ENCODE measurements around the gene FANCG.

Gene FANCG

GRCh38 chr9:35079426-35080341, at the start of gene FANCG:
FANCG (minus strand) TSS chr9:35079942; CDS start chr9:35079524, 418 bp downstream.
- DNase-seq = peak; percentile 94

- peak; percentile 95 for DNase-seq
Observed at GRCh38 chr9:35116898-35117551, 37.3 kb upstream of the FANCG start.

- no peak for DNase-seq
Observed at GRCh38 chr9:35116539-35116897, 36.8 kb upstream of the FANCG start.

DNA sequence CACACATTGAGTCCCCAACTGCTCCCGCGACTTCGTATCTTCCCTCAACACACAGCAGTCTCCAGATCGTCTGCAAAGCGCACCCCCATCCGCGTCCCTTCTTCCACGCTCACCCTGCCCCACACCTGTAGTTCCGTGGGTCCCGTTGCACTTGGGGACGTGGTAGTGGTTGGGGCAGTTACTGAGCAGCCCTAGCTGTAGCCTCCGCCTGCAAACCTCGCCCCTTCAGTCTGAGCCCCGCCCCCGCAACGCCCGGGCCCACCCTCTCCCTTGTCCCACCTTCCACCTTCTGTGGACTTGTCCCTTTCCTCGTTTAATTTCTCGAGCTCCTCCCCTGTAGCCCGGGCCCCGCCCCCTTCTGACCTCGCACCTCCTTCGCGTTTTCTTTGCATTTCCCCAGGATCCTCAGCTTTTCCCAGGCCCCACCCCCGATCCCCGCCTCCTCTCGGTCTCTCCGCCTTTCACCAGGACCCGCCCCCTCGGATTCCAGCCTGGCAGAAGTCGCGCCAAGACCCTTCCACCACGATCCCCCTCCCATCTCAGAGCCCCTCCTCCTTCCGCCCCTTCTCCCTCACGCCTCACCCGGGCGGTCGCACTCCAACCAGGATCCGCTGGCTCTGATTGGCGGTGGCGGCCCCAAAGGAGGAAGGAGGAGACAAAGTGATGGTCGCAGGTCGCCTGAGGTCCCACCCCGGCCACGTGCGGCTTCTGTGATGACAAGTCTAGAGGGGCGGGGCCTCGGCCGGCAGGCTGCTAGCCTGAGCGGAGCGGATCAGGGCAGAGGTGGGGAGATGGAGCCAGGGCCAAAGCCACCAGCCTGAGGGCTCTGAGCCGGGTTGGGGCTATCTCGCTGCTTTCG, 36.2 kb upstream of the FANCG start, which contains the start of gene ATOSB:
ATOSB (minus strand) TSS at position 183 of the 859 bp plus-strand sequence. CDS start 7,588 bp downstream, outside the sequence.
- peak; percentile 100 for DNase-seq

DNA sequence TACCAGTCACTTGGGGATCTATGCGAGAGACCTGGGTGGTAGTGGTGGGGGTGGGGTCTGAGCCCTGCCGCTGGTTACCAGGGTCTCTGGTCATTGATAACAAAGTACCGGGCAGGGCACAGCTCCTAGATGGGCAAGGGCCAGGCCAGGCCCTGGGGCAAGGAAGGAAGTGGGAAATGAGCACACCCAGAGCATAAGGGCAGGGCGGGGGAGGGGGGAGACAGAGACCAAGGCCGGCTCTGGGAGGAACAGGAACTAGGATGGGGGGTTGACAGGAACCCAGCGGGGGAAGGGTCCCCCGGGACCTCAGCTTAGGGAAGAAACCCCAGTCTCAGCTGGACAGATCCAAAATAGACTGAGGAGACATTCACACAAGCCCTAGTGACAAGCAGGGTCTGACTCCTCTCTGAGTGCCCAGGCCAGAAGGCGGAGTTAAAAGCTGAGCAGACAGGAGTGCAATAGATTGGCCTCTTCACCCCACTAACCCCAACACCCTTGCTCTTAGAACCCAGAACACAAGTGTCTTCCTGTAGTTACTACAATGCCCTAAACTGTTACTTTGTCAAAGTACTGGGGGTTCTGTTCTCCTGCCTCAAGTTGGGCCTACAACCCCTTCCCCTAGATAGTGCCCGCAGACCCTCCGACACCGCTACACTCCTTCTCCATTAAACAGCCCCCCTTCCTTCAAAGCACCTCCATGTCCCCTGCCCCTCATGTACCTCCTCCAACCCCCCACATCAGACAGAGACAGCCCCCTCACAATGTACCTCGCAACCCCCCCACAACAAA, 35.3 kb upstream of the FANCG start:
- peak; percentile 83 for DNase-seq

- DNase-seq = peak; percentile 95
Observed at GRCh38 chr9:35114113-35114839, 34.5 kb upstream of the FANCG start.

- no peak for DNase-seq
Observed at GRCh38 chr9:35112257-35113020, 32.7 kb upstream of the FANCG start.

GRCh38 chr9:35111001-35111933, 31.5 kb upstream of the FANCG start:
- peak; percentile 98 for DNase-seq

DNA sequence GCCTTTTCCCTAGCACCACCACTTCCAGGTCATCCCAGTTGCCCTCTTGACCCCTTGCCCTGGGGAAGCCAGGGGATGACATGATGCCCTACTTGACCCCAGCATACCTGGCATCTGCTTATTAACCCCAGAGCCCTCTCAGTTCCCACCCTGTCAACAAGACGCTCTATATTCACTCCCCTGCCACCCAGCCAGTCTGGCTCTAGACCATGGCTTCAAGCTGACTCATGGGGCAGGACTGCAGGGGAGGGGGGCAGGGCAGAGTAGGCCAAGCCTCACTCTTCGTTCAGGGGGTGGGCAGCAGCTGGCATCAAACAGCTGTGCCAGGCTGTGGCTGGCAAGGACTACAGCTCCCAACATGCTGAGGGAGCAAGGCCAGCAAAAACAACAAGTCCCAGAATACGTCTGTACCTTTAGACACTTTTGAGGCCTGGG, 30.6 kb upstream of the FANCG start:
- DNase-seq = peak; percentile 42

DNA sequence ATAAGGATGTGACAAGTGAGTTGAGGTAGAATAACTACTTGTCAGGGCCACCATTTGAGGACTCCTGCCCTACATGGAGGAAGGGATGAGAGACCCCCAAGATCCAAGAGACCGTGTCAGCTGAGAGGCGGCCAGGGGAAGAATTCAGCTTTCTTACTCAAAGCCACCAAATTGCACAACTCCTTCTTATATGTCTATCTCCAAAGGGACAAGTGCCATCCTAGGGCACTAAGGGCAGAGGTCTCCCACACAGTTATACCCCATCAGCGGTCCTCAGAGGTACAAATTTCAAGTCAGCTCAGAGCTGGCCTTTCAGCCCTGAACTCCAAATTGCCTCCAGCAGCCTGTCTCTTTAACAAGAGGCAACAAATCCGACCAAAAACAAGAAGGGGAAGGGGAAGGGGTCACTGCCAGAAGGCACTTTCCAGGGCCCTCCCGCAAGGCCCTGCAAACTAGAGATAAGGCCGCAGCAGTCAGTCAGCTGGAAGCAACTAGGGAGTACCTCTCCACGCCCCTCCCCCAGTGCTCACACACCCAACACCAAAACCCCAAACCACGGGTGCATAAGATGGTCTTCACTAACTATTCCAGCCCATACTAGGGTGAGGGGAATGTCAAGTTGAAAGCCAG, 29.3 kb upstream of the FANCG start:
- DNase-seq = peak; percentile 97

- no peak for DNase-seq
Observed at GRCh38 chr9:35108461-35108860, 28.7 kb upstream of the FANCG start.

DNA sequence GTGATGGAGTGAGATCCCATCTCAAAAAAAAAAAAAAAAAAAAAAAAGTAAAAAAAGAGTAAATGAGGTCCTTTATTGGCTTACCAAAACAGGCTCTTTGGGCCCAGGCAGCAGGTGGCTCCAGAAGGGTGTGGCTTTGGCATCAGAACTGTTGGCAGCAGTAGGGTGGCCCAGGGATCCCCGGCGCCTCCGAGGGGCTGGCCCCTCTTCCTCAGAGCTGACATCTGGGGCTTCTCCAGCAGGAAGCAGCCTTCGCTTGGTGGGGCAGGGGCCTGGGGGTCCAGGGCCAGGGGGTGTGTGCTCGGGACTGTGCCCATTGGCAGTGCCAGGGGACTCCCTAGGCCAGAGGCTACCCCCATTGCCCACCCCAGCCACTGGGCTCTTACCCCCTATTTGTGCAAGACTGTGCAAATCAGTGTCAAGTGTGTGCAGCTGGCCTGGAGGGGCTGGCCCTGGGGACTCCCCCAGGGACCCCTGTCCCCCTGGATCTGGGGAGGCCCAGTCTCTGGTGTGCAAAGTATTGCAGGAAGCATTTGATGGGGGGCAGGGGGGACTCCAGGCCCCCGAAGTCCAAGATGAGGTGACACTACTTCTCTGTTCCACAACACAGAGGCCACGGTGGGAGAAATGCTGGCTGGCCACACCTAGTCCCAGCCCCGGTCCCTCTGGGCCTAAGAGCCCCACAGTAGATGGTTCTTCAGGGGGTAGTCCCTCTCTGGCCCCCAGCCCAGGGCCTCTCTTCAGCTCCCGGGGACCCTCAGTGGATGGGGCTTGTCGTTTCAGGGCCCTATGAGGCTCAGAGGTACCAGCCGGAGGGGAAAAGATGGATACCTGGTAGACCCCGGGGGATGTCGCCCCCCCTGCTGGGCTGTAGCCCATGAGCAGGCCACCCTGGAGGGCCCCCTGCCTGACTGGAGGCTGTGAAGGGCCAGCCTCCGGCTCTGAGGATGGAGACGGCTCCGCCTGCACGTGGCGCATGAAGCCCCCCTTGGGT, 27.9 kb upstream of the FANCG start:
- DNase-seq = no peak

DNA sequence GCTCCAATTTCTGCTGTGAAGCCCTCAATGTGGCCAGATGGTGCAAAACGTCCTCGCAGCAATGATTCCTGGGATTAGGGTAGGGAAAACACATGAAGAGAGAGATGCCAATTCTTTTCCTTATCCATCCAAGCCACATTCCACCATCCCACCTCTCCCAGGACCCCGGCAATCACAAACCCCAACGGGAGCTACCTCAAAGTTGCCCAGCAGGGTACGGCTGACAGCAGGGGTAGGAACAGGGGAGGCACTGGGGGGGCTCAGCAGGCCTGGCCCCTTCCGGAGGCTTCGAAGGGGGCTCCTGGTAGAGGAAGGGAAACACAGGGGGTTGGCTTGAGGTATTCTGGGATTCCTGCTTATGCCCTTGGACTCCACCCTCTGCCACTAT, 26.6 kb upstream of the FANCG start:
- no peak for DNase-seq

DNA sequence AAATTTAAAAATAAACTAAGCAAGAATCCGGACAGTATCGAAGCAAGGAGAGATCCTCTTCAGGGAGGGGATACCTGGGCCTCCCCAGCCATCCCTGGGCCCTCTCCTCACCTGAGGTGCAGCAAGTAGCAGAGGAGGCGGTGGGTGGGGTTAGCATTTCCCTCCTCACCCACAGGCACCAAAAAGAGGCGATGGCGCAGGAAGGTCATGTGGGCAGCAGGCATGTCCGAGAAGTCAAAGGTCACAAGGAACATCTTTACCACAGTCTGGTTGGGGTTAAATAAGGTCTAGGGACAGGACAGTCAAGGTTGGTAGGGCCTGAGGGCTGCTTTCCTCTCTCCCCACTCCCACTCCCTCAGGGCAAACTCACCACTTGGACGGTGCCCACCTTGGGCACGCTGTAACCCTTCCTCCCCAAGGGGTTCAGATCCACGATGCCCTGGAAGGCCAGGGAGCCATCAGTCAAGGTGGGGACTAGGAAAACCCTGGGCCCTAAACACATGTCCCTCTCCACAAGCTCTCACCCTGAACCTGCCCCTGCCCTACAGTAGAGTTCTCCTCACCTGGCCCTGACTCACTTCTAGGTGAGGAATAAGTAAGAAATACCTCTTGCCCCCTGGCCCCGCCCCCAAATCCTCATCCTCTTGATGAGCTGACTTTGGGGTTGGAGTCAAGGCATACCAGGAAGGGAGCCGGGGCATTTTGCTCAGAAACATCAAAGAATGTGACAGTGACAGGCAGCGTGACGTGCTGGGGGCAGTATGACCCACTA, 26.0 kb upstream of the FANCG start:
- DNase-seq = no peak

DNA sequence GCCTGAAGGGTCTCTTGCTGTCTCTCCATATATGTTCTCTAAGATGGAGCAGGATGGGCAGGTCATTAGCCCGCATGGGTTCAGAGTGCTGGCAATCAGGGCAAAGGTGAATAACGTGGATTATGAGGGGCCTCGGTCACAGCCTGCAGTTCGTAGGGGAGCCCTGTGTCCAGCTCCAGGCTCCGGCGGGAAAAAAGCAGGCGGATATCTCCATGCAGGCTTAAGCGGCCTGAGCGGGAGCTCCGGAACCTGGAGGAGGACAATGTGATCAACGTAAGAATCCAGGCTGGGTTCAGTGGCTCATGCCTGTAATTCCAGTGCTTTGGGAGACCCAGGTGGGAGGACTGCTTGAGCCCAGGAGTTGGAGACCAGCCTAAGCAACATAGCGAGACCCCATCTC, 25.4 kb upstream of the FANCG start:
- DNase-seq = no peak

GRCh38 chr9:35104586-35104985, 24.8 kb upstream of the FANCG start:
- no peak for DNase-seq

DNA sequence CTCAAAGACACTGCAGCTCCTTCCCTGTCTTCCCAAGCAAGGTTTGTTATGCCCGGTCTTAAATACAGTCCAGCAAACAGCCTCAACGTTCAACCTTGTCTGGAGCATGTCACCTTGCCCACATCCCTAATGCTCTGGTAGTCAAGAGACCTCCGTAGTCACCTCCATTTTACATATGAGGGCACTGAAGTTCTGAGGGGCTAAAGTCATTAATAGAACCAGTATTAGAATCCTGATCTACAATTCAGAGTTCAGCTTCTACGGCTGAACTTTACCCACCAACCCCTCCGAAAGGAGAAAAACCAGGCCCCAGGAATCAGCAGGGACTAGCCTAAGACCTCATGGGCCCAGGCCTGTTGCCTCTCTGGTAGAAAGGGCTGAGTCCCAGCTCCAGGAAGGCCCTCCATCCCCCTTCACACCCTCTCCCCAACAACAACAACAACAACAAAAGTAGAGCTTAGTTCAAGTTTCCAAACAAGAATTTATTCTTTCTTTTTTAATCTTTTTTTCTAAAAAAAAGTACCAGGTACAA, 24.0 kb upstream of the FANCG start:
- DNase-seq = no peak

Data from OCI-M1 (cell line).